Ishikawa (cell line): ENCODE results near the gene RAB9B.

ENCODE experiments used
- EP300 ChIP-seq: IDR thresholded peaks from 2 replicates; pipeline ENCODE4 v1.6.1; 2012; ENCODE audit warnings: borderline replicate concordance
- RAD21 ChIP-seq: IDR thresholded peaks from 2 replicates; pipeline ENCODE4 v1.6.1; 2012; ENCODE audit warnings: low read depth
- TAF1 ChIP-seq: IDR thresholded peaks from 2 replicates; pipeline ENCODE4 v1.6.1; 2012; ENCODE audit warnings: low read depth, mild to moderate bottlenecking
- TEAD4 ChIP-seq: IDR thresholded peaks from 2 replicates; pipeline ENCODE4 v1.6.1; 2012
- TF ChIP-seq, protein P1 (sequence below): IDR thresholded peaks from 2 replicates; pipeline ENCODE4 v1.6.1; 2012
- TF ChIP-seq, protein P2 (sequence below): IDR thresholded peaks from 2 replicates; pipeline ENCODE4 v1.6.1; 2012; ENCODE audit warnings: low read depth, mild to moderate bottlenecking

DNA sequence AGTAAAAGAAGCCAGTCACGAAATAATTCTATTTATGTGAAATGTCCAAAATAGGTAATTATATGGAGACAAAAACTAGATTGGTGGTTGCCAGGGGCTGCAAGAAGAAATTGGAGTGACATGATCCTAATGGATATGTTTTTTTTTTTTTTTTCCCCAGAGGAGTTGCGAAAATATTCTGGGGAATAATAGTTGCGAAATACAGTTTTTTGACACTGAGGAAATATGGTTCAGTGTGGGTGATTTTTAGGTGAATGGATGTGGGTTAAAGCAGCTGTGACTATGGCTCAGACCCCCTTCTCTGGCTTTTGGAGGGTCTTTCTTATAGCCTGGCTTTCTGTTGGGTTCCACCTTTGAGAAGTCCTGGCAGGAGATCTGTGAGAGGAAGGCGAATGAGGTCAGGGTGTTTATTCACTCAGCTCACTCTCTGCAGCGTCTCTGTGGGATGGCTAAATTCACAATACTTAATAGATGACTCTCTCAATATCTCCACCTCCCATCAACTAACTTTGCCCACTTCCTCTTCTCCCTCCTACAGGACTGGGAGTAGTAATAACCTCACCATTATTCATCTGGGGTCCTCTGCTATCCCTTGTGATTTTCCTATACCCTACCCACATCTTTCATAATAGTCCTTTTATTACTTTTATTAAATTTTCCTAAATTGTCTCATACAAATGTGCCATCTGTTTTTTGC, 15.3 kb upstream of the RAB9B start:
- no peak for TF ChIP-seq TEAD4
- TF ChIP-seq EP300, result no peak
- no peak for TF ChIP-seq RAD21
- TF ChIP-seq, protein P1, sequence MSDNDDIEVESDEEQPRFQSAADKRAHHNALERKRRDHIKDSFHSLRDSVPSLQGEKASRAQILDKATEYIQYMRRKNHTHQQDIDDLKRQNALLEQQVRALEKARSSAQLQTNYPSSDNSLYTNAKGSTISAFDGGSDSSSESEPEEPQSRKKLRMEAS, result no peak
- no peak for TF ChIP-seq TAF1
- TF ChIP-seq, protein P2, sequence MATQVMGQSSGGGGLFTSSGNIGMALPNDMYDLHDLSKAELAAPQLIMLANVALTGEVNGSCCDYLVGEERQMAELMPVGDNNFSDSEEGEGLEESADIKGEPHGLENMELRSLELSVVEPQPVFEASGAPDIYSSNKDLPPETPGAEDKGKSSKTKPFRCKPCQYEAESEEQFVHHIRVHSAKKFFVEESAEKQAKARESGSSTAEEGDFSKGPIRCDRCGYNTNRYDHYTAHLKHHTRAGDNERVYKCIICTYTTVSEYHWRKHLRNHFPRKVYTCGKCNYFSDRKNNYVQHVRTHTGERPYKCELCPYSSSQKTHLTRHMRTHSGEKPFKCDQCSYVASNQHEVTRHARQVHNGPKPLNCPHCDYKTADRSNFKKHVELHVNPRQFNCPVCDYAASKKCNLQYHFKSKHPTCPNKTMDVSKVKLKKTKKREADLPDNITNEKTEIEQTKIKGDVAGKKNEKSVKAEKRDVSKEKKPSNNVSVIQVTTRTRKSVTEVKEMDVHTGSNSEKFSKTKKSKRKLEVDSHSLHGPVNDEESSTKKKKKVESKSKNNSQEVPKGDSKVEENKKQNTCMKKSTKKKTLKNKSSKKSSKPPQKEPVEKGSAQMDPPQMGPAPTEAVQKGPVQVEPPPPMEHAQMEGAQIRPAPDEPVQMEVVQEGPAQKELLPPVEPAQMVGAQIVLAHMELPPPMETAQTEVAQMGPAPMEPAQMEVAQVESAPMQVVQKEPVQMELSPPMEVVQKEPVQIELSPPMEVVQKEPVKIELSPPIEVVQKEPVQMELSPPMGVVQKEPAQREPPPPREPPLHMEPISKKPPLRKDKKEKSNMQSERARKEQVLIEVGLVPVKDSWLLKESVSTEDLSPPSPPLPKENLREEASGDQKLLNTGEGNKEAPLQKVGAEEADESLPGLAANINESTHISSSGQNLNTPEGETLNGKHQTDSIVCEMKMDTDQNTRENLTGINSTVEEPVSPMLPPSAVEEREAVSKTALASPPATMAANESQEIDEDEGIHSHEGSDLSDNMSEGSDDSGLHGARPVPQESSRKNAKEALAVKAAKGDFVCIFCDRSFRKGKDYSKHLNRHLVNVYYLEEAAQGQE, result no peak
